Measurements from ENCODE around the gene WFDC1. TPM values are rescaled to one million over a fixed set of nuclear protein-coding genes. Genes with fewer than 3 reads are reported as not detected.

WFDC1 gene
- total and polyA plus RNA-seq, 2 experiments from 2014 or later = 0.76 to 0.95 TPM

DNA sequence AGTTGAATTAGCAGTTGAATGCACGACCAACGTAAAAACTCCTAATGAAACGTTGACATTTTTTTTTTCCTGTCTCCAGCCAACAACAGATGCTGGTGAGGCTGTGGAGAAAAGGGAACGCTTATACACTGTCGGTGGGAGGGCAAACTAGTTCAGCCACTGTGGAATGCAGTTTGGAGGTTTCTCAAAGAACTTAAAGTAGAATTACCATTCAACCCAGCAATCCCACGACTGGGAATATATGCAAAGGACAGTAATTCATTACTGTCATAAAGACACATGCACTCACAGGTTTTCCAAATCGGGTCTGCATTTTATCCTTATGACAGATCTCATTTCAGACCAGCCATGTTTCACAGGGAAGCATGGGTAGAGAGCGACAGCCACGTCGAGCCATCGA is 3.5 kb upstream of the WFDC1 start (continued):
- TF ChIP-seq, protein P1, sequence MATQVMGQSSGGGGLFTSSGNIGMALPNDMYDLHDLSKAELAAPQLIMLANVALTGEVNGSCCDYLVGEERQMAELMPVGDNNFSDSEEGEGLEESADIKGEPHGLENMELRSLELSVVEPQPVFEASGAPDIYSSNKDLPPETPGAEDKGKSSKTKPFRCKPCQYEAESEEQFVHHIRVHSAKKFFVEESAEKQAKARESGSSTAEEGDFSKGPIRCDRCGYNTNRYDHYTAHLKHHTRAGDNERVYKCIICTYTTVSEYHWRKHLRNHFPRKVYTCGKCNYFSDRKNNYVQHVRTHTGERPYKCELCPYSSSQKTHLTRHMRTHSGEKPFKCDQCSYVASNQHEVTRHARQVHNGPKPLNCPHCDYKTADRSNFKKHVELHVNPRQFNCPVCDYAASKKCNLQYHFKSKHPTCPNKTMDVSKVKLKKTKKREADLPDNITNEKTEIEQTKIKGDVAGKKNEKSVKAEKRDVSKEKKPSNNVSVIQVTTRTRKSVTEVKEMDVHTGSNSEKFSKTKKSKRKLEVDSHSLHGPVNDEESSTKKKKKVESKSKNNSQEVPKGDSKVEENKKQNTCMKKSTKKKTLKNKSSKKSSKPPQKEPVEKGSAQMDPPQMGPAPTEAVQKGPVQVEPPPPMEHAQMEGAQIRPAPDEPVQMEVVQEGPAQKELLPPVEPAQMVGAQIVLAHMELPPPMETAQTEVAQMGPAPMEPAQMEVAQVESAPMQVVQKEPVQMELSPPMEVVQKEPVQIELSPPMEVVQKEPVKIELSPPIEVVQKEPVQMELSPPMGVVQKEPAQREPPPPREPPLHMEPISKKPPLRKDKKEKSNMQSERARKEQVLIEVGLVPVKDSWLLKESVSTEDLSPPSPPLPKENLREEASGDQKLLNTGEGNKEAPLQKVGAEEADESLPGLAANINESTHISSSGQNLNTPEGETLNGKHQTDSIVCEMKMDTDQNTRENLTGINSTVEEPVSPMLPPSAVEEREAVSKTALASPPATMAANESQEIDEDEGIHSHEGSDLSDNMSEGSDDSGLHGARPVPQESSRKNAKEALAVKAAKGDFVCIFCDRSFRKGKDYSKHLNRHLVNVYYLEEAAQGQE (IDR thresholded peaks at IDR 0.05; ENCODE audit: unreplicated experiment) = no peak
- TF ChIP-seq ZNF331 (CRISPR knock-in tag; IDR thresholded peaks at IDR 0.05; ENCODE audit: low read depth) = no peak
- no peak for TF ChIP-seq JUNB (IDR thresholded peaks at IDR 0.05; ENCODE audit: unreplicated experiment)
- TF ChIP-seq ZNF114 (CRISPR knock-in tag; IDR thresholded peaks at IDR 0.05) = no peak
- TF ChIP-seq, protein P2, sequence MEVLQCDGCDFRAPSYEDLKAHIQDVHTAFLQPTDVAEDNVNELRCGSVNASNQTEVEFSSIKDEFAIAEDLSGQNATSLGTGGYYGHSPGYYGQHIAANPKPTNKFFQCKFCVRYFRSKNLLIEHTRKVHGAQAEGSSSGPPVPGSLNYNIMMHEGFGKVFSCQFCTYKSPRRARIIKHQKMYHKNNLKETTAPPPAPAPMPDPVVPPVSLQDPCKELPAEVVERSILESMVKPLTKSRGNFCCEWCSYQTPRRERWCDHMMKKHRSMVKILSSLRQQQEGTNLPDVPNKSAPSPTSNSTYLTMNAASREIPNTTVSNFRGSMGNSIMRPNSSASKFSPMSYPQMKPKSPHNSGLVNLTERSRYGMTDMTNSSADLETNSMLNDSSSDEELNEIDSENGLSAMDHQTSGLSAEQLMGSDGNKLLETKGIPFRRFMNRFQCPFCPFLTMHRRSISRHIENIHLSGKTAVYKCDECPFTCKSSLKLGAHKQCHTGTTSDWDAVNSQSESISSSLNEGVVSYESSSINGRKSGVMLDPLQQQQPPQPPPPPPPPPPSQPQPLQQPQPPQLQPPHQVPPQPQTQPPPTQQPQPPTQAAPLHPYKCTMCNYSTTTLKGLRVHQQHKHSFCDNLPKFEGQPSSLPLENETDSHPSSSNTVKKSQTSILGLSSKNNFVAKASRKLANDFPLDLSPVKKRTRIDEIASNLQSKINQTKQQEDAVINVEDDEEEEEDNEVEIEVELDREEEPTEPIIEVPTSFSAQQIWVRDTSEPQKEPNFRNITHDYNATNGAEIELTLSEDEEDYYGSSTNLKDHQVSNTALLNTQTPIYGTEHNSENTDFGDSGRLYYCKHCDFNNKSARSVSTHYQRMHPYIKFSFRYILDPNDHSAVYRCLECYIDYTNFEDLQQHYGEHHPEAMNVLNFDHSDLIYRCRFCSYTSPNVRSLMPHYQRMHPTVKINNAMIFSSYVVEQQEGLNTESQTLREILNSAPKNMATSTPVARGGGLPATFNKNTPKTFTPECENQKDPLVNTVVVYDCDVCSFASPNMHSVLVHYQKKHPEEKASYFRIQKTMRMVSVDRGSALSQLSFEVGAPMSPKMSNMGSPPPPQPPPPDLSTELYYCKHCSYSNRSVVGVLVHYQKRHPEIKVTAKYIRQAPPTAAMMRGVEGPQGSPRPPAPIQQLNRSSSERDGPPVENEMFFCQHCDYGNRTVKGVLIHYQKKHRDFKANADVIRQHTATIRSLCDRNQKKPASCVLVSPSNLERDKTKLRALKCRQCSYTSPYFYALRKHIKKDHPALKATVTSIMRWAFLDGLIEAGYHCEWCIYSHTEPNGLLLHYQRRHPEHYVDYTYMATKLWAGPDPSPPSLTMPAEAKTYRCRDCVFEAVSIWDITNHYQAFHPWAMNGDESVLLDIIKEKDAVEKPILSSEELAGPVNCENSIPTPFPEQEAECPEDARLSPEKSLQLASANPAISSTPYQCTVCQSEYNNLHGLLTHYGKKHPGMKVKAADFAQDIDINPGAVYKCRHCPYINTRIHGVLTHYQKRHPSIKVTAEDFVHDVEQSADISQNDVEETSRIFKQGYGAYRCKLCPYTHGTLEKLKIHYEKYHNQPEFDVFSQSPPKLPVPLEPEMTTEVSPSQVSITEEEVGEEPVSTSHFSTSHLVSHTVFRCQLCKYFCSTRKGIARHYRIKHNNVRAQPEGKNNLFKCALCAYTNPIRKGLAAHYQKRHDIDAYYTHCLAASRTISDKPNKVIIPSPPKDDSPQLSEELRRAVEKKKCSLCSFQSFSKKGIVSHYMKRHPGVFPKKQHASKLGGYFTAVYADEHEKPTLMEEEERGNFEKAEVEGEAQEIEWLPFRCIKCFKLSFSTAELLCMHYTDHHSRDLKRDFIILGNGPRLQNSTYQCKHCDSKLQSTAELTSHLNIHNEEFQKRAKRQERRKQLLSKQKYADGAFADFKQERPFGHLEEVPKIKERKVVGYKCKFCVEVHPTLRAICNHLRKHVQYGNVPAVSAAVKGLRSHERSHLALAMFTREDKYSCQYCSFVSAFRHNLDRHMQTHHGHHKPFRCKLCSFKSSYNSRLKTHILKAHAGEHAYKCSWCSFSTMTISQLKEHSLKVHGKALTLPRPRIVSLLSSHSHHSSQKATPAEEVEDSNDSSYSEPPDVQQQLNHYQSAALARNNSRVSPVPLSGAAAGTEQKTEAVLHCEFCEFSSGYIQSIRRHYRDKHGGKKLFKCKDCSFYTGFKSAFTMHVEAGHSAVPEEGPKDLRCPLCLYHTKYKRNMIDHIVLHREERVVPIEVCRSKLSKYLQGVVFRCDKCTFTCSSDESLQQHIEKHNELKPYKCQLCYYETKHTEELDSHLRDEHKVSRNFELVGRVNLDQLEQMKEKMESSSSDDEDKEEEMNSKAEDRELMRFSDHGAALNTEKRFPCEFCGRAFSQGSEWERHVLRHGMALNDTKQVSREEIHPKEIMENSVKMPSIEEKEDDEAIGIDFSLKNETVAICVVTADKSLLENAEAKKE (CRISPR knock-in tag; IDR thresholded peaks at IDR 0.05) = no peak
- no peak for TF ChIP-seq STAT1 (IDR thresholded peaks at IDR 0.05; ENCODE audit: unreplicated experiment)

DNA sequence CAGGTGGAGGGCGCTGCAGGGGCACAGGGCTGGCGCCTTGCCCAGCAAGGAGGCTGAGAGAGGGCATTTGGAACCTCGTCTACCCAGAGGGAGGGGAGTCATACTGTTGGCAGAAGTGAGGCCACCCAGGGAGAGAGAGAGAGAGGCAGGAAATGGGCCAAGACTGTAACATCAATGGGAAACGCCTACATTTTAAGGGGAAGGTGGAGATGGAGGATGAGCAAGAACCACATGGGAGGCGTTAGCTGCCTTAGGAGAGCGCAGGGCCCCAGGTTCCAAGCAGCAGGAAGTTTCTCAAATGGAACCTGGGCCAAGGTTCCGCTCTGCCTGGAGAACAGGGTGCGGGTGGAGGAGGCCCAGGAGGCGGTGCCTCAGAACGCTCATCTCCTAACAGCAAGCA is 2.7 kb upstream of the WFDC1 start:
- ATAC-seq (no peak), DNase-seq (ENCODE audit: low spot score) (peak; percentile 34)
- H3K4me3 Mint-ChIP-seq = no peak overlapping the region; the same call in 2 of the 3 replicates
- peaks cover 40% of the 10 kb centered on the region for H3K4me1 Mint-ChIP-seq
- no peaks in the 10 kb centered on the region for H3K79me2 ChIP-seq (replicated peaks; ENCODE audit: insufficient read depth)
- H3K36me3 Mint-ChIP-seq (ENCODE audit: low read depth) = no peaks in the 10 kb centered on the region; the same call in 2 of the 3 replicates
- H3K9me2 ChIP-seq (ENCODE audit: insufficient read depth) = no peaks in the 10 kb centered on the region
- no peaks in the 10 kb centered on the region for H3K27me3 ChIP-seq (ENCODE audit: insufficient read depth)
- no peak overlapping the region for H3K27ac Mint-ChIP-seq
- H4K20me1 ChIP-seq (replicated peaks; ENCODE audit: insufficient read depth) = no peaks in the 10 kb centered on the region
- H2AFZ ChIP-seq = peak overlapping the region; percentile 84
- peaks cover 13% of the 10 kb centered on the region for H3K27me3 Mint-ChIP-seq (ENCODE audit: insufficient read depth, low read depth, poor library complexity)
- no peaks in the 10 kb centered on the region for H3K36me3 ChIP-seq (ENCODE audit: insufficient read depth)
- H3K4me3 ChIP-seq = no peak overlapping the region
- H3K9me3 Mint-ChIP-seq = no peaks in the 10 kb centered on the region
- H3K4me2 ChIP-seq = 0 out of 2 replicates have a peak overlapping the region, but pooled peaks have one; percentile 20
- no peaks in the 10 kb centered on the region for H3F3A ChIP-seq (replicated peaks; ENCODE audit: low read depth)
- peaks cover 33% of the 10 kb centered on the region for H3K4me1 ChIP-seq (ENCODE audit: insufficient read depth)
- H3K27ac ChIP-seq (ENCODE audit: low read depth) = no peak overlapping the region
- TF ChIP-seq NANOG (IDR thresholded peaks at IDR 0.05; ENCODE audit: borderline replicate concordance) = no peak
